ENCODE measurements around the gene POLR1E.
"Not testable (repeated sequence)": the region's sequence is repeated elsewhere in the genome, so short reads cannot be mapped to it uniquely, and the experiment has no call there.

Gene POLR1E

GRCh38 chr9:37512437-37512836 lies 26.7 kb downstream of the POLR1E start:
- DNase-seq (ENCODE audit: low spot score) = no peak
- H3K27ac ChIP-seq = no peak overlapping the region
- no peak for TF ChIP-seq CTCF (IDR thresholded peaks at IDR 0.05)
- no peak overlapping the region for H3K4me3 ChIP-seq

GRCh38 chr9:37514415-37514814 lies 28.7 kb downstream of the POLR1E start:
- DNase-seq (ENCODE audit: low spot score); H3K27ac ChIP-seq; H3K4me3 ChIP-seq: not testable (repeated sequence)

- no peak for TF ChIP-seq CTCF (IDR thresholded peaks at IDR 0.05)
- no peak overlapping the region for H3K4me3 ChIP-seq
- no peak for DNase-seq (ENCODE audit: low spot score)
These were observed 29.3 kb downstream of the POLR1E start for GRCh38 chr9:37514999-37515398.

GRCh38 chr9:37515620-37516258 lies 30.0 kb downstream of the POLR1E start:
- Histone ChIP-seq H3K4me3 (no peak overlapping the region), H3K27ac (no peak overlapping the region)
- no peak for DNase-seq (ENCODE audit: low spot score)
- TF ChIP-seq CTCF (IDR thresholded peaks at IDR 0.05) = no peak

More at GRCh38 chr9:37514999-37515398, 29.3 kb downstream of the POLR1E start:
- H3K27ac ChIP-seq = no peak overlapping the region

GRCh38 chr9:37517923-37518322 lies 32.2 kb downstream of the POLR1E start:
- TF ChIP-seq CTCF (IDR thresholded peaks at IDR 0.05) = no peak
- no peak for DNase-seq (ENCODE audit: low spot score)
- Histone ChIP-seq H3K4me3 (no peak overlapping the region), H3K27ac (no peak overlapping the region)

GRCh38 chr9:37520641-37521040 lies 34.9 kb downstream of the POLR1E start:
- H3K4me3 ChIP-seq = no peak overlapping the region
- DNase-seq (ENCODE audit: low spot score) = no peak
- TF ChIP-seq CTCF (IDR thresholded peaks at IDR 0.05) = no peak

GRCh38 chr9:37521111-37521510 lies 35.4 kb downstream of the POLR1E start:
- no peak for TF ChIP-seq CTCF (IDR thresholded peaks at IDR 0.05)
- Histone ChIP-seq H3K27ac (no peak overlapping the region), H3K4me3 (no peak overlapping the region)
- no peak for DNase-seq (ENCODE audit: low spot score)

More at GRCh38 chr9:37520641-37521040, 34.9 kb downstream of the POLR1E start:
- H3K27ac ChIP-seq = no peak overlapping the region
